Ascending aorta (tissue), 2 donors: ENCODE measurements around the gene ARHGAP31. TPM values are rescaled to one million over a fixed set of nuclear protein-coding genes. Genes with fewer than 3 reads are reported as not detected.

ENCODE experiments used
- DNase-seq, 2 donors: peaks; one replicate each; pipeline ENCODE4 v3.0.0-alpha.2; 2019; ENCODE audit warnings: low spot score in 2 of 2
- H3K27ac ChIP-seq, 2 donors: fragments of 200-600 bp; sonication (generic); one replicate each; pipeline ENCODE4 v1.5.1; 2016 to 2017; ENCODE audit warnings: mild to moderate bottlenecking in 1 of 2
- H3K27me3 ChIP-seq: fragments of 200-600 bp; sonication (generic); one replicate; pipeline ENCODE4 v1.5.1; 2017
- H3K36me3 ChIP-seq, 2 donors: fragments of 200-600 bp; sonication (generic); one replicate each; pipeline ENCODE4 v1.5.1; 2016
- H3K4me1 ChIP-seq, 2 donors: fragments of 200-600 bp; sonication (generic); one replicate each; pipeline ENCODE4 v1.5.1; 2016 to 2017; ENCODE audit warnings: mild to moderate bottlenecking in 1 of 2
- H3K4me3 ChIP-seq, 2 donors: fragments of 200-600 bp; sonication (generic); one replicate each; pipeline ENCODE4 v1.5.1; 2016 to 2017; ENCODE audit warnings: mild to moderate bottlenecking in 1 of 2
- H3K9me3 ChIP-seq, 2 donors: fragments of 200-600 bp; sonication (generic); one replicate each; pipeline ENCODE4 v1.5.1; 2016
- CTCF ChIP-seq, 3 experiments: fragments of 200-600 bp in 2 of 3; fragments of 450-650 bp in 1 of 3; sonication (generic) in 2 of 3; IDR thresholded peaks; one replicate each; pipeline ENCODE4 v1.5.1; 2016 to 2019; ENCODE audit warnings: antibody characterized with exemption in 3 of 3, mild to moderate bottlenecking in 1 of 3, moderate library complexity in 1 of 3
- intact Hi-C: fragments of 100-400 bp; cut with DNase I; formaldehyde crosslinking; loops from one replicate; pipeline ENCODE4 v1.15.1; 2023
- total RNA-seq: library from RNA; depleted of rRNA; stranded (reverse); fragments of >200 nt; gene quantifications from one replicate; pipeline ENCODE4 v1.1.0, GENCODE V29; 2016

Gene ARHGAP31
- total RNA-seq, 1 donor from 2014 or later, result 31.4 TPM

GRCh38 chr3:119291062-119291700 is 3.0 kb upstream of the ARHGAP31 start:
- Histone ChIP-seq H3K27me3 (no peaks in the 10 kb centered on the region), H3K27ac (no peak overlapping the region), H3K4me3 (no peak overlapping the region), H3K4me1 (peaks cover under 1 to 8% of the 10 kb centered on the region in 2 donors), H3K9me3 (no peaks in the 10 kb centered on the region), H3K36me3 (no peaks in the 10 kb centered on the region)
- intact Hi-C loops, result no loop called here
- no peak for TF ChIP-seq CTCF (IDR thresholded peaks at IDR 0.05)
- no peak for DNase-seq

- no peaks in the 10 kb centered on the region for H3K36me3 ChIP-seq
- peaks cover 6 to 18% of the 10 kb centered on the region in 2 donors for H3K4me1 ChIP-seq
- no peak overlapping the region for H3K27ac ChIP-seq
- TF ChIP-seq CTCF (IDR thresholded peaks at IDR 0.05), result no peak
- no peak for DNase-seq
- no peak overlapping the region for H3K4me3 ChIP-seq
- H3K27me3 ChIP-seq, result no peaks in the 10 kb centered on the region
- intact Hi-C loops, result no loop called here
- H3K9me3 ChIP-seq, result no peaks in the 10 kb centered on the region
Observed at GRCh38 chr3:119292666-119293065, 1.5 kb upstream of the ARHGAP31 start.

- no peak for DNase-seq
- intact Hi-C loops, result no loop called here
- H3K27ac ChIP-seq, result peak overlapping the region; percentile 94 to 96
- no peaks in the 10 kb centered on the region for H3K27me3 ChIP-seq
- no peaks in the 10 kb centered on the region for H3K36me3 ChIP-seq
- peak overlapping the region; percentile 78 to 80 for H3K4me3 ChIP-seq
- TF ChIP-seq CTCF (IDR thresholded peaks at IDR 0.05), result no peak
- no peaks in the 10 kb centered on the region for H3K9me3 ChIP-seq
- H3K4me1 ChIP-seq, result peaks cover 6 to 18% of the 10 kb centered on the region in 2 donors
Observed at GRCh38 chr3:119293105-119293870, 895 bp upstream of the ARHGAP31 start.

- Histone ChIP-seq H3K27me3 (no peaks in the 10 kb centered on the region), H3K27ac (peak overlapping the region; percentile 94 to 96), H3K4me3 (peak overlapping the region; percentile 78 to 80), H3K9me3 (no peaks in the 10 kb centered on the region), H3K4me1 (peaks cover 6 to 18% of the 10 kb centered on the region in 2 donors), H3K36me3 (no peaks in the 10 kb centered on the region)
- intact Hi-C loops, result loop anchor here (1.0 to 5.0 kb wide), 3 partner anchors 27 to 172 kb away; partner anchors contain the start of genes B4GALT4 and POGLUT1
- DNase-seq, result peak in 1 of 2 donors; percentile 73
- no peak for TF ChIP-seq CTCF (IDR thresholded peaks at IDR 0.05)
Observed at GRCh38 chr3:119294696-119295671, 801 bp downstream of the ARHGAP31 start.
